IPS-18c (cell line): ENCODE data around the gene CORO1A.
"Not testable (repeated sequence)": the region's sequence is repeated elsewhere in the genome, so short reads cannot be mapped to it uniquely, and the experiment has no call there.

Experiments used
- H3K4me3 ChIP-seq: 2 replicates; pipeline ENCODE4 v1.7.0; 2013; ENCODE audit warnings: low read depth, mild to moderate bottlenecking, low read length, moderate library complexity; ENCODE audit not compliant: insufficient read depth
- H3K9me3 ChIP-seq: one replicate; pipeline ENCODE4 v1.6.1; 2013; ENCODE audit warnings: mild to moderate bottlenecking, low read length, moderate library complexity; ENCODE audit not compliant: control insufficient read depth, insufficient read depth

CORO1A gene

DNA sequence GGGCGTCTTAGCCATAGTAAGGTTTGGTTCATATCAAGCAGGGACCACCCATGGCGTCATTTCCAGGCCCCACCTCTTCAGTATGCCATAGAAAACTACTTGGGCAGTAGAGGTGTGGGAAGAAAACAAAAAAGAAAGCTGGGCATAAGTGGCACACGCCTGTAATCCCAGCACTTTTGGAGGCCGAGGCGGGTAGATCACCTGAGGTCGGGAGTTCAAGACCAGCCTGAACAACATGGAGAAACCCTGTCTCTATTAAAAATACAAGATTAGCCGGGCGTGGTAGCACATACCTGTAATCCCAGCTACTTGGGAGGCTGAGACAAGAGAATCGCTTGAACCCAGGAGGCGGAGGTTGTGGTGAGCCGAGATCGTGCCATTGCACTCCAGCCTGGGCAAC, 7.8 kb downstream of the CORO1A start:
- not testable (repeated sequence) for H3K4me3 ChIP-seq, H3K9me3 ChIP-seq

- not testable (repeated sequence) for H3K9me3 ChIP-seq, H3K4me3 ChIP-seq
Measured at GRCh38 chr16:30193098-30193497, 9.7 kb downstream of the CORO1A start.

DNA sequence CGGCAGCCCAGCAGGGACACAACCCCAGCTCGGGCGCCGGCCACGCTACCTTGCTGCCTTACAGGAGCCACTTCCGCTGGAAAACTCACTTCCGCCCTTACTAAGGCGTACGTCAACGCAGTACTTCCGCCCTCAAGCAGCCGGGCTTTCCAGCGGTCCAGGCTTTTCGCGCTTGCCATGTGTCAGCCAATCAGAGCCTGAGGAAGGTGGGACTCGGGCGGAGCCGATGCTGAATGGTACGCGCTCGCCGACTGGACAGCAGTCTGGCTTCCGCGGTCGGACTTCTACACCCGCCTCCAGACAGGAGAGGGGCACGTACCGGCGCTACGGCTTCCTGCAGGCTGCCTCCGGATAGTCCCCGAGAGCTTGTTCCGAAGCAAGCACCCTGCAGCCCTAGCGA, 10.2 kb downstream of the CORO1A start, which contains the start of the genes BOLA2B and SLX1A:
Gene BOLA2B, minus strand, starts transcription at position 52 of the 400 bp plus-strand sequence. CDS start 71 bp downstream, outside the sequence.
Gene SLX1A, plus strand, starts transcription at position 261 of the 400 bp plus-strand sequence. CDS start 210 bp downstream, outside the sequence.
- not testable (repeated sequence) for H3K4me3 ChIP-seq, H3K9me3 ChIP-seq

- not testable (repeated sequence) for H3K4me3 ChIP-seq, H3K9me3 ChIP-seq
Measured at GRCh38 chr16:30194172-30194925, 10.9 kb downstream of the CORO1A start.

DNA sequence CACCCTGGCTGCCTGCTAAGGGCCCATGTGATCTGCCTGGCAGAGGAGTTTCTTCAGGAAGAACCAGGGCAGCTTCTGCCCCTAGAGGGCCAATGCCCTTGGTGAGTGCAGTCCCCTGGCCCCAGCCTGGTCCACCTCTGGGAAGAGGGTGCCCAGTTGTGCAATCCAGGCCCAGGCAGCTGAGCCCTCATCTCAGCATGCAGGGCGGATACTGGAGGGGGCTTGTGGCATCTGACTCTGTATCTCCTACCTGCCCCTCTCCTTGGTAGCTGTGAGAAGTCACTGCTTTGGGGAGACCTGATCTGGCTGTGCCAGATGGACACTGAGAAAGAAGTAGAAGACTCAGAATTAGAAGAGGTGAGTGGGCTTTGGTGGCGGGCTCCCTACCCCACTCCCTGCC, 13.6 kb downstream of the CORO1A start:
- not testable (repeated sequence) for H3K4me3 ChIP-seq, H3K9me3 ChIP-seq

GRCh38 chr16:30199049-30199448, 15.6 kb downstream of the CORO1A start, which contains the start of gene SULT1A3:
Gene SULT1A3 (plus strand): TSS chr16:30199255. CDS start chr16:30200729, 1,474 bp downstream.
- not testable (repeated sequence) for H3K9me3 ChIP-seq, H3K4me3 ChIP-seq

- not testable (repeated sequence) for H3K9me3 ChIP-seq, H3K4me3 ChIP-seq
Measured at GRCh38 chr16:30199608-30200343, 16.4 kb downstream of the CORO1A start.

GRCh38 chr16:30205541-30206236, 22.3 kb downstream of the CORO1A start:
- H3K9me3 ChIP-seq, result not testable (repeated sequence)
- peak overlapping the region; percentile 36; the same call in 1 of the 2 replicates for H3K4me3 ChIP-seq

- H3K9me3 ChIP-seq, result not testable (repeated sequence)
- peak overlapping the region; percentile 36; the same call in 1 of the 2 replicates for H3K4me3 ChIP-seq
Measured at GRCh38 chr16:30206252-30206651, 22.9 kb downstream of the CORO1A start.

GRCh38 chr16:30207063-30207704, 23.8 kb downstream of the CORO1A start:
- not testable (repeated sequence) for H3K4me3 ChIP-seq, H3K9me3 ChIP-seq

DNA sequence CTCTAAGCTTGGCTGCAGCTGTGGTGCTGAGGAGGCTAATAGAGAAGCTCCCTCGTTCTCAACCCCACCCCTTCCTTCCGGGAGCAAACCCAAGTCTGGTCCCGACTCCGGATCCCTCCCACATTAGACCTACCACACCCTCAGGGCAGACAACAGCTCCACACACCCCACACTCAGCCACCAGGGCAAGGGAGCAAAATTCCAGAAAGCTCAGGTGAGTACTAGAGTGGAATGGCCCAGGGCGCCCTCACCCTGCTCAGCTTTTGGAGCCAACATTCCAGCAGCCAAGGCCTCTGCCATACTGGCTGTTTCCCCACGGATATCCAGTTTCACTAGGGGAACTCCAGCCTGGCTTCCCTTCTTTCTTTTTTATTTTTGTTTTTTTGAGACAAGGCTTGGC, 25.6 kb downstream of the CORO1A start:
- not testable (repeated sequence) for H3K9me3 ChIP-seq, H3K4me3 ChIP-seq

- not testable (repeated sequence) for H3K4me3 ChIP-seq, H3K9me3 ChIP-seq
Measured at GRCh38 chr16:30211414-30211813, 28.0 kb downstream of the CORO1A start.

DNA sequence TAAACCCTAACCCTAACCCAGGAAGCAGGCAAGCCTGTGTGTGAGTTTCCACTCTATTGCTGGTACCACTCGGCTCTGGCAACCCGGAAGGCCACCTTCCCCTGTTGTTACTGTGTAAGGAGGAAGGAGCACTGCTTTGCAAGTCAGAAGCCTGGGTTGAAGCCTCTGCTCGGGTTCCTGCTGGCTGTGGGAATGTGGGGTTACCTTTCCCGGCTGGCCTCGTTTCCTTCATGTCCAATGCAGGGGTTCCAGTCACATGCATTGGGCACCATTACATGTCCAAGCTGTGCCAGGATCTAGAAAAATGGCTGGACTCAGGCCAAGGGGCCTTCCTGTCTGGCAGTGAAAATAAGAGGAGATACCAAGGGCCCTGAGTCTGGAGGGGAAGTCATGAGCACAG, 33.7 kb downstream of the CORO1A start:
- not testable (repeated sequence) for H3K4me3 ChIP-seq

More for the DNA sequence above, 33.7 kb downstream of the CORO1A start:
- H3K9me3 ChIP-seq, result not testable (repeated sequence)
